Medulla oblongata (tissue), 1 donor: ENCODE results near the gene CFAP47.
A peak's percentile ranks its signal among the peaks of the same experiment; 100 is the strongest.
"Not testable (repeated sequence)": the region's sequence is repeated elsewhere in the genome, so short reads cannot be mapped to it uniquely, and the experiment has no call there.

Source experiments
- DNase-seq: peaks from one replicate; pipeline ENCODE4 v3.0.0-alpha.2; 2015; ENCODE audit errors: extremely low spot score

The CFAP47 gene, protein sequence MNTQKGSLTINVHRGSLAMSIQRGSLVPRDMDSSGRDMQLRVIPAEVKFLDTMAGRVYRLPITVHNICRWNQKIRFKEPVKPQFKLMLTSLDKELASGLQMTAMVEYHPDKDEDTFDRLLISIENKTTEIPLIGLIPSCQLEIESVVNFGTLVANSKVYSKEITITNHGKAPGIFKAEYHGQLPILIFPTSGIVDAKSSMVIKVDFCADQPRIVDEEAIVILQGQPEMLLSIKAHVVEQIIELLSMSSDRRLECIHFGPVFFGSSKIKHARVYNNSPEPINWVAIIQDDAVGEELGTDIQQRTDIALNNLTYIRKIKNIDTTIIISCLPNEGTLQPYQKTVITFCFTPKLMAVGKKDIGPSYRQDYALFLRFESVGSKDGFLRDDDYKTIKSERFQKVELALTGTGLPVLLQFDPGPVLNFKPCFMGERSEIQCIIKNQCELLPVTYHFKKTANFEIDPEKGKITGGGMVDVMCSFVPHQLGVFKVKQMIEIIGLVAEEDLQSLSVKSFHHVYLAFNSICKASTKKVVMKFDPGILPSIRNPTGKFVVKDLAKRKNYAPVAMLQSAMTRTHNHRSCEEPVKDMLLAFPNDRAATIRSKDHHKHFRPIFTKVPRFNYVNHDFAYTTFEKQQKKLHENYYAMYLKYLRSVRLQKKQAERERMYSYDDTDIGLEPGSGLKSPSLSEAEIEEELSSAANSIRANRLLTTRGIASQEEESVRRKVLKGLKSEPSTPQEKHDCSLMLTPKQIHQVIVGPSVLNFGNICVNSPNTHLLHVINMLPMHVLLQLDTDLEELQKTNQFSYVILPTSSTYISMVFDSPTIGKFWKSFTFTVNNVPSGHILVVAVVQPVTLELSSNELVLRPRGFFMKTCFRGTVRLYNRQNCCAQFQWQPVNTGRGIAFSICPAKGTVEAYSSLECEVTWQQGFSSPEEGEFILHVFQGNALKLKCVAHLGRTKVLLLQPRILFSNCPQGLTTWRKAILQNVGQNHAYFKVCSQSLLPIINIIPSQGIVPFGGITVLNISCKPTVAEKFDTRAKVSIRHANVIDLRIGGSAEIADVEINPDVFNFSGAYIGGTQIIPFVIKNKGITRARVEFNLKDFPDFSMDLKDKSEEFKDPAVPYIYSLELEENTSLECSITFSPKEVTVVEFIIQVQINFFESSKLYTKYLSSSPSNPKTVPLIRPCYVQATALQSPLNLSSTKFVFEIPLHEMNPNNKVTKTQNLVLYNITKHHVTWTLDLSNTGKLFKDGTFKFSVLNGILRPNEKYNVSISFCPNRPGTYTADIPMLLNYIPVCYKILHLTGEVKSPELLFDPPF (N-terminal part only)

DNA sequence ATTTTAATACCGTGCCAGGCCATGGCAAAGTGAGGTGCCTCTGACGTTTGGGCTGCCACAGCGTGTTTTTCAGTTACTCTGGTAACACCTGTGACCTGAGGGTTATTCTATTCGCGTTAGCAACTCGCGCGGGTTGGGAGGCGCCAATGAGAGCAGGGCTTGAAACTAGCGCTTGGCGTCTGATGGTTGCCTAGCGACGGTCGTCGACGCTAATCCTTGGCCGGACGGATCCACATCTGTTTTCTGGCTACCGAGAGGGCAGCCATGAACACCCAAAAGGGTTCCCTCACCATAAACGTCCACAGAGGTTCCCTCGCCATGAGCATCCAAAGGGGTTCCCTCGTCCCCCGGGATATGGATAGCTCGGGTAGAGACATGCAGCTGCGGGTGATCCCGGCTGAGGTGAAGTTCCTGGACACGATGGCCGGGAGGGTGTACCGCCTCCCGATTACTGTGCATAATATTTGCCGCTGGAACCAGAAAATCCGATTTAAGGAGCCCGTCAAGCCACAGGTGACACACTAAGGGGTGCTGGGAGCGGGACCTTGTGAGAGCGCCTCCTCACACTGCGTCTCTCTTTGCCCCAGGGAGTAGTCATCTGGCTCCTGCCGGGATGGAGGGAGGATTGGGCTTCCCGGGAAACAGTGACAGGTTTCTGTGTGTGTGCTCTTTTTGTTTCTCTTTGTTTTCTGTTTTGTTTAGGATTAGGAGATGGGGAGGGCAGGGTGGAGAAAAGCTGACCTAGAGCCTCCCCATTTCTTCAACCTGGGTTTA is at the start of gene CFAP47:
Gene CFAP47, plus strand, starts transcription at position 199 of the 774 bp plus-strand sequence. Its CDS starts 66 bp downstream, at position 265.
- peak; percentile 37 for DNase-seq

DNA sequence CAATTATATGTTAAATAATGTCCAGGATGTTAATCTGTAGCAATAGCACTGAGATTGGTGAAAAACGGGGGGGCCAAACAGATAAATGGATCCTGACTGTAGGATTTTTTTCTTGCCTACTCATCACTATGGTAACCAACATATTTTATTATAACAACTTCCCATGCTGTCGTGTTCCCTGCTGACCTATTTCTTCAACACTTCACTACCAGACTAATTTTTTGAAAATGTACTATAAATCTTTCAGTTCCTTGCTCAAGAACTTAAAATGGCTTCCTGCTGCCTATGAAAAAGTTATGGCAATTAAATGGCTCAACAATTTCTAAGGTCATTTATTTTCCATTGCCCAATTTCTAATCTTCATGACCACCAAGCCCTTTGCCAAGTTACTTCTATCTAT is 38.9 kb upstream of the CFAP47 start:
- no peak for DNase-seq

DNA sequence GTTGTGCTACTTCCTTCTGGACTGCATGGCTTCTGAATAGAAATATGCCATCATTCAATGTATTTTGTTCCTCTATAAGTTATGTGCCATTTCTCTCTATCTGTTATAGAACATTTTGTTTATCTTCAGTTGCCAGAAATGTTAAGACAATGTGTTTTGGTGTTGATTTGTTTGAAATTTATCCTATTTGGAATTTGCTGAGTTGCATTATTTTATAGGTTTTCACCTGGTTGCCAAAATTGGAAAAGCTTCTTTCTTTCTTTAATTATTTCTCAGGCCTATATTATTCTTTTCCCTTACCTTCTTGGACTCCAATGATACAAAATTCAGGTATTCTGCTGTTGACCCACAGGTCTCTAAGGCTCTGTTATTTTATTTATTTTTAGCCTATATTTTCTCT is 33.4 kb upstream of the CFAP47 start:
- no peak for DNase-seq

DNA sequence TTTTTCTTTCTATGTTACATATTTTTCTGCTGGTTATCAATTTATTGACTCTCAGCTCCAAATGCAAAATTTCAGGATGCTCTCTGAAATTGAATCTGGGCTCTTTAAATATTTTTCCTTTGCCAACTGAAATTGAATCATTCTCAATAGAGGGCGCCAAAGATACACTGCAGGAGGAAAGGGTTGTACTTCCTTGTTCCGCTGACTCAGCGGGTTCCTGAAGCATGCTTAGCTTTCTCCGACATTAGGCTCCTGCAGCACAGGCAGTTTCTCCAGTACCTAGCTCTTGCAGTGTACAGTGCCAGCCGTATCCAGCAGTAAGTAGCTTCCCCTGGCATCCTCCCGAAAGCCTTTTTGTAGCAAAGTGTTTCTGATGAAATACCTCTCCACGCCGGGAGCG is 28.8 kb upstream of the CFAP47 start:
- peak; percentile 52 for DNase-seq

DNA sequence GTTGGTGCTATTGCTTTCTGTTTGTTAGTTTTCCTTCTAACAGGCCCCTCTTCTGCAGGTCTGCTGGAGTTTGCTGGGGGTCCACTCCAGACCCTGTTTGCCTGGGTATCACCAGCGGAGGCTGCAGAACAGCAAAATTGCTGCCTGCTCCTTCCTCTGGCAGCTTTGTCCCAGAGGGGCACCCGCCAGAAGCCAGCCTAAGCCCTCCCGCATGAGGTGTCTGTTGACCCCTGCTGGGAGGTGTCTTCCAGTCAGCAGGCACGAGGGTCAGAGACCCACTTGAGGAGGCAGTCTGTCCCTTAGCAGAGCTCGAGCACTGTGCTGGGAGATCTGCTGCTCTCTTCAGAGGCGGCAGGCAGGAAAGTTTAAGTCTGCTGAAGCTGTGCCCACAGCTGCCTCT is 67.3 kb downstream of the CFAP47 start:
- DNase-seq, result not testable (repeated sequence)

DNA sequence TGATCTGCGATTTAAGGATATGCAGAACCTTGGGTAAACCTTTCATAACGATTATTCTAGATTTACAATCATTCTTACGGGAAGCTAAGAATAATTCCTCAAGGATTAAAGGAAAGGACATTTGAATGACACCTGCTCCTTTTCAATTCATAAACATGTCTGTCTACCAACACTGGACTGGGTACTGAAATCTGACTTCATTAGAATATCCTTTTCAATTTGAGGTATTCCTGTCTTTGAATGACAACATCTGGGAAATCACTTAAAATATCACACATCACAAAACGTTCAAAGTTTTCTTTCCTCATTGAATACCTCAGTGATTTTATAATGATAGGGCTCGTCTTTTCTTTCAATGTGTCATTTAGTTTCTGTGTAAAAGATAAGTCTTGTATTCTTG is 87.7 kb downstream of the CFAP47 start:
- no peak for DNase-seq

DNA sequence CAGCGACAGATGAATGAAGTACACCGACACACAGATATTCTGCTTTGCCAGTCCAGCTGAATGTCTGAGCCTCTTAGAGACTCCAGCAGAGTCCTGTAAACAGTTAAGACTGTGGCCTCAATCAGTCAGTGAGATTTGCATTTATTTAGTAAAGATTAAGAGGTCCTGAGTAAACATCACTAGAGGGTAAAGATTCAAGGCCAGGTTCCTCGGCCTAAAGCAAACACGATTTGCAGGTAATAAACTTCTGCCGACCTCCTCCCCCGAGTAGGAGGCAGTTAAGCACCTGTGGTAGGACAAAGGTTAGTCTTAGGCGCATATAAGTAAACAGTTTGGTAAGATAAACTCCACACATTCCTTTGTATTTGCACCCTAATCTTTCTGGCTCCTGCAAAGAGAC is 99.6 kb downstream of the CFAP47 start:
- no peak for DNase-seq

DNA sequence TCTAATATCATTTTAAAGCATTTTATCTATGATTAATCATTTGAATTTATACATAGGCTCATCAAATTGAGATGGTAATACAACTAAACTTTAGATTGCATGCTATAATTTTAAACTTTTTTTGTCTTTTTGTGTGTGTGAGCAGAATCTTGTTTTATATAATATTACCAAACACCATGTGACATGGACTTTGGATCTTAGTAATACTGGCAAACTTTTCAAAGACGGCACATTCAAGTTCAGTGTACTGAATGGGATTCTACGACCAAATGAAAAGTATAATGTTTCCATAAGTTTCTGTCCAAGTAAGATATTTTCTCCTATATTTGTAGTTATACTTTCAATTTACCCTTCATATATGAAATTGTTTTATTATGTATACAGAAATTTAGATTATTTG is 116.0 kb downstream of the CFAP47 start:
- no peak for DNase-seq

DNA sequence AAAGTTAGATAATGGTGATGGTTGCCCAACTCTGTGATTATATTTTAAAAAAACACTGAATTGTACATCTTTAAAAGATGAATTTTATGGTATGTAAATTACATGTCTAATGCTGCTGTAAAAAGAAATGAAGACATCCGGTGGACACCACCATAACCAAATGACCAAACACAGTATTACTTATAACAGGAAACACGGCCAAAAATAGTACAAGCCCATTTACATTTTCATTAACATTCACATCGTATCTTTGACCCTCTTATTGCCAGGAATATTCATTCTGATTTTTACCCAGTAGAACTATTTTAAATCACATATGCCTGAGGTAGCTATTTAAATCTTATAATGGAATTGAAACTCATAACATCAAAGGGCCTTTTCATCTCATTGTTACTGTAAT is 143.2 kb downstream of the CFAP47 start:
- DNase-seq, result no peak

DNA sequence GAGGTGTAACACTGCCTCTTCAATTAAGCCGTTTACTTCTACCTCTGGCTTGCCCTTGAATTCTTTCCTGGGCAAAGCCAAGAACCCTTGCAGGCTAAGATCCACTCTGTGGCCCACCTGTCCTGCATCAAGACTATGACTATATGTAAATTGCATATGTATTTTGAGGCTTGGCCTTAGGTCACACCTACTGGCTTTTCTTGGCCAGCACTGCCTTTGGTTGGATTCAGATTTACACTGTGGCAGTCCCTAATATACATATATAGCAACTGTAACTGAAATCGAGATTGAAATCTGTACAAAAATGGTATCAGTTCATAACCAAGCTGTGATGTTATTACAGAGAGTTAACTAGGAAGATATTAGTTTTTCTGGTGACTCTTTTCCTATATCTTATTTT is 151.5 kb downstream of the CFAP47 start:
- DNase-seq, result no peak

DNA sequence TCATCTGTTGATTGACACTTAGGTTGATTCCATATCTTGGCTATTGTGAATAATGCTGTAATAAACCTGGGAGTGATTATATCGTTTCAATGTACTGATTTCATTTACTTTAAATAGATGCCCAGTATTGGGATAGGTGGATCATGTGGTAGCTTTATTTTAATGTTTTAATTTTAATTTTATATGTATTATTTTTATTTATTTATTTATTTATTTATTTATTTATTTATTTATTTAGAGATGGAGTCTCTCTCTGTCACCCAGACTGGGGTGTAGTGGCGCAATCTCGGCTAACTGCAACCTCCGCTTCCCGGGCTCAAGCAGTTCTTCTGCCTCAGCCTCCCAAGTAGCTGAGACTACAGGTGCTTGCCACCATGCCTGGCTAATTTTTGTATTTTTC is 155.5 kb downstream of the CFAP47 start:
- not testable (repeated sequence) for DNase-seq

DNA sequence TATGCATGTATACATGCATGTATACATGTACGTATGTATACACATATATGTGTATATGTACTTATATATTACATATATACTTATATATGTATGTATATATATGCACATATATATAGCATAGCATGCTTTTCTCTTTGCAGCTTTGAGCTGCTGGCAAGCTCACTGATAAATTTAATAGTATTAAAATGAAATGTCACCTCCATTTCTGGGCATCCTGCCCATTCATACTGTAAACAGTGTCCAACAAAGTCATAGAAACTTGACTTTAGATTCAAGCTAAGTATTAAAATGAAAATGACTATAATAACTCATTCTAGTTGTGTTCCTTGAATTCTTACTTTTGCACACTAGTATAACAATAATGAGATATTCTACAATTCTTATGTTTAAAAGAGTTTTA is 163.7 kb downstream of the CFAP47 start:
- DNase-seq, result no peak

DNA sequence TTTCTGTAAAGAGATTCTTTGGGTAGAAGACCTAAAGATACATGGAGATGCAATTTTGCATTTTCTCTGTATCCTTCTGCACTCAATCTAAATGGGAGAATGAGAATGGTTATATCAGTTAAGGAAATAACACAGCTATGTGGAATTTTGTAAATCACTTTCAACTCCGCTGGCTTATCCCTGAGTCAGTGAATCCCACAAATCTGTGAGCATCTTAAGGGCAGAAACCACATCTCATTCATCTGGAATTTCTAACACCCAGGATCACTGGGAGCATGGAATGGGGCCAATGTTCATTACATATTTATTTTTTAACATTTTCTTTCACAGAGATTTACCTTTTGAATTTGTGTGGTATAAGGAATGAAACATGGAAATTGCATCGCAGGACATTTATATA is 167.8 kb downstream of the CFAP47 start:
- DNase-seq, result no peak

DNA sequence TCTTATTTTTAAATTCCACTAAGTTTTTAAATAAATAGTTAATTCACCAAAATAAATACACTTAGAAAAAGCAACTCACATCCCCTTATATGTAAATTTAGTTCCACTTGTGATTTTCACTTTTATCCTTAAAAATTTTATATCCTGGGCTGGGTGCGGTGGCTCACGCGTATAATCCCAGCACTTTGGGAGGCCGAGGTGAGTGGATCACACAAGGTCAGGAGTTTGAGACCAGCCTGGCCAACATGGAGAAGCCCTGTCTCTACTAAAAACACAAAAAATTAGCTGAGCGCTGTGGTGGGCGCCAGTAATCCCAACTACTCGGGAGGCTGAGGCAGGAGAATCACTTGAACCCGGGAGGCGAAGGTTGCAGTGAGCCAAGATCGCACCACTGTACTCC is 169.4 kb downstream of the CFAP47 start:
- DNase-seq, result not testable (repeated sequence)

DNA sequence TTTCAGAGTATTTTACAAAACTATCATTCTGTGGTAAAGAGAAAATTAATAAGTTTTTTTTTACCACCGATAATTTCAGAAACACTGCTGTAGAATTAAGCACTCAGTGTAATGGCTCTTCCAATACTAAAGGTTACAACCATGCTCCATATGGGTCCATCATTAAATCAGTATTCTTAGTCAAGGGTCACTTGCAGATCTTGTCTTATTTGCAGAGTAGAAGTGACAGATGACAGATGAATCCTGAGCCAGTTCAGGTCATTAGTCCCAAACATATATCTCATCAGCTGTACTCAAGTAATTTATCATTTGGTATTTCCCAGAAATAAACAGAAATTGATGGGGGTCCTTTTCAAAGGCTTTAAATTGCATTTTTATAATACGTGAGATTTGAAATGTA is 182.9 kb downstream of the CFAP47 start:
- DNase-seq, result no peak

DNA sequence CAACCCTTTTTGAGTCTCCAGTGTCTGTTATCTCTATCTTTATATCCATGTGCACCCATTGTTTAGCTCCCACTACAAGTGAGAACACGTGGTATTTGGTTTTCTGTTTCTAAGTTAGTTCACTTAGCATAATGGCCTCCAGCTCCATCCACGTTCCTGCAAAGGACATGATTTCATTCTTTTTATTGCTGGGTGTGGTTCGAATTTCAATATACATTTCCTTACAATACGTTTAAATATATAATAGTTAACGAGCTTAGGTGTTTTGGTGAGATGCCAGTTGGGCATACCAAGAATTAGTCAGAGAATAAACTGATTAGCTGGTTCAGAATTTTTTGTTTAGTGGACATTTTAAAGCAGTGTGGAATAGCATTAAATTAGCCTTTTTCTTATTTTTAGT is 196.7 kb downstream of the CFAP47 start:
- no peak for DNase-seq

DNA sequence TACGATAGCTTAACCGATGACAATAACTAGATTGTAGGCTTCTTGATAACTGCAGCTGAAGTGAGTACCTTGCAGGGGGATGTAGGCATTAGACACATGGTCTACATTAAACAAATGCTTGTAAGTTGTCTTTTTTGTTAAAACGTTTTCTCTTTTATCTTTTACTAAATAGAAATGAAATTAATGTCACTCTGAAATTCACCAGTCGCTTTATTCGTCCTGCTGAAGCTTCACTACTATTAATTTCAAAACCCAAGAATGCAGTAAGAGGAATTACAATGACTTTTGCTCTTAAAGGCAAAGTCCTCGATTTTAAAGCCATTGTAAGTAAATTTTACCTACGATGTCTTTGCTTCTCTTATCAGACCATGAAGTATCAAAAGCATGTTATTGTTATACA is 239.7 kb downstream of the CFAP47 start:
- no peak for DNase-seq

DNA sequence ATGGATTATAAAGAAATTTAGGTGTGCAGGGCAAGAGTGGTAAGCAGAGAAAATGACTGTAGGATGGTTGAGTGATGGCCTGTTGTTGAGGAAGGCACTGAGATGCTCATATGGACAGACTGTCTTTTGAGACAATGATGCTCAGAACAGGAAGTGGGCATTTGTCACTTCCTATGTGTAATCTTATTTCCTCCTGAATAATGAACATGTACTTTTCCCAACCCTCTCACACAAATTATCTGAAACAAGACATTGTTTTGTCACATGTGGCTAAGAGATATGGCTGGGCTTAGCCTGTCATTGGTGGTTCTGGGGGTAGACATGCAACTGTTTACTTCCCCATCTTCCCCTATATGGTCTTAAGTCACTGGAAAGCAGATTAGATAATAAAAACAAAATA is 240.5 kb downstream of the CFAP47 start:
- no peak for DNase-seq

DNA sequence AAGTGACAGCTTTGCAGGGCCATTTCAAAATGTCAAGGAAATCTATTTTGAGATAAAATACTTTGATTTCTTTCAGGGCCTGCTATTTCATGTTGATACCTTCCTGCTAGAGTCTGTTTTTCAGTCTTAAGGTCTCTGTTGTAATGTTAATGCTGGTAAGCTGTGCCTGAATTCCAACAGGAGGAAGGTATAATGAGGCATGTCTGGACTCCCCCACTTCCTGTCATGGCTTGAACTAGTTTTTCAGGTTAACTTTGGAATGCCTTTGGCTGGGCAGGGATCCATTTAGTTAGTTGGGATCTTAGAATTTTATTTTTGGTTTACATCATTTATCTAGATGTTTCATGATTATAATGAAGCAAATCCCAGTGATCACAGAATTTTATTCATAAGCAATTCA is 279.0 kb downstream of the CFAP47 start:
- DNase-seq, result no peak

DNA sequence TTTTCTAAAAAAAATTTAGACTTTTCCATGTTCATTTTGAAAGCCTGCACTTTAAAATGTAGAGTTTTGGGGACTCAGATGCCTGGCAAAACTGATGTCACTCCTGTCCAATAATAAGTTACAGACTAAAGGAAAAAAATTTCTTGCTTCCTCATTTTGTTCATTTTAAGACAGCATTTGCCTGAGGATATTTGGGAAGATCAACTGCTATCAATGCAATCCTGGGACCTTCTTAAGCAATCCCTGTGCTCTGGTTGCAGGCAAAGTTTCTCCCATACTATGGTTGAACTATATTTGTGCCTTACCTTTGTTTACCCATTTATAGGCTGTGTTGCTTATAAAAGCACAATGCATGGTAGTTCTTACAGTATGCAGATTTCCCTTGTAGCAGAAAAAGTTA is 280.4 kb downstream of the CFAP47 start:
- DNase-seq, result no peak

DNA sequence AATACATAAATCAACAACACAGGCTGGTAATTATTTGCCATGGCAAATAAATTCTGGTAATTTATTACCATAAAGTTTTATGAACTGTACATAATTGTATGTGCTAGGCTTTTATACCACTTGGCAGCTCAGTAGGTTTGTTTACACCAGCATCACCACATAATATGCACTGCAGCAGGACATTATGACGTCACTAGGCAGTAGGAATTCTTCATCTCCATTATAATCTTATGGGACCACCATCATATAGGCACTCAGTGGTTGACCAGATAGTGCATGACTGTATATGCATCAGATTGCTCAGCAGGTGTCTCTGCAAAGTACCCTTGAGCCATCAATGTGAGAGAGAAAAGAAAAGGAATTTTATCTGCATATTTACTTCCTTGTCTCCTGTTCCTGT is 295.4 kb downstream of the CFAP47 start:
- no peak for DNase-seq
